HG02885 (cell line): ENCODE data around the gene MTAP.

ENCODE experiments used
- ATAC-seq: cut with Tn5 transposase; IDR thresholded peaks from one replicate; pipeline ENCODE4 v1.9.1; 2021; ENCODE audit warnings: mild to moderate bottlenecking; ENCODE audit not compliant: unreplicated experiment, poor library complexity

MTAP gene

DNA sequence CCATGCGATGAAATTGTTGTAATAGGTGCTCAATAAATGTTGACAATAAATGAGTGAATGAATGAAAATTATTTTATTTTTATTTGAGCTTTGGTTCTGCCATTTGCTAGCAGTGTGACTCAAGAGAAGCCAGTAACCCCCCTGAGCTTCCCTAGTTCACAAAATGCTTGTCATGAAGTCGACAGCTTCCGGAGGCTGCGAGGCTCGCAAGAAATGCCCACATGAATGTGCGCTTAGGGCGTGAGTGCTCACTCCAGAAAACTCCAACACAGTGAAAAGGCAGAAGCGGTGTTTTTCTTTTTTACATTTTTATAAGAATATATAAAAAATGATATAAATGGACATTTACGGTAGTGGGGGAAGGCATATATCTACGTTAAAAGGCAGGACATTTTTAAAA is 165.3 kb downstream of the MTAP start:
- ATAC-seq = no peak

GRCh38 chr9:21968331-21969010 is 166.0 kb downstream of the MTAP start:
- no peak for ATAC-seq

GRCh38 chr9:21969011-21969940 is 166.8 kb downstream of the MTAP start:
- no peak for ATAC-seq

GRCh38 chr9:21969951-21970799 is 167.7 kb downstream of the MTAP start:
- no peak for ATAC-seq

DNA sequence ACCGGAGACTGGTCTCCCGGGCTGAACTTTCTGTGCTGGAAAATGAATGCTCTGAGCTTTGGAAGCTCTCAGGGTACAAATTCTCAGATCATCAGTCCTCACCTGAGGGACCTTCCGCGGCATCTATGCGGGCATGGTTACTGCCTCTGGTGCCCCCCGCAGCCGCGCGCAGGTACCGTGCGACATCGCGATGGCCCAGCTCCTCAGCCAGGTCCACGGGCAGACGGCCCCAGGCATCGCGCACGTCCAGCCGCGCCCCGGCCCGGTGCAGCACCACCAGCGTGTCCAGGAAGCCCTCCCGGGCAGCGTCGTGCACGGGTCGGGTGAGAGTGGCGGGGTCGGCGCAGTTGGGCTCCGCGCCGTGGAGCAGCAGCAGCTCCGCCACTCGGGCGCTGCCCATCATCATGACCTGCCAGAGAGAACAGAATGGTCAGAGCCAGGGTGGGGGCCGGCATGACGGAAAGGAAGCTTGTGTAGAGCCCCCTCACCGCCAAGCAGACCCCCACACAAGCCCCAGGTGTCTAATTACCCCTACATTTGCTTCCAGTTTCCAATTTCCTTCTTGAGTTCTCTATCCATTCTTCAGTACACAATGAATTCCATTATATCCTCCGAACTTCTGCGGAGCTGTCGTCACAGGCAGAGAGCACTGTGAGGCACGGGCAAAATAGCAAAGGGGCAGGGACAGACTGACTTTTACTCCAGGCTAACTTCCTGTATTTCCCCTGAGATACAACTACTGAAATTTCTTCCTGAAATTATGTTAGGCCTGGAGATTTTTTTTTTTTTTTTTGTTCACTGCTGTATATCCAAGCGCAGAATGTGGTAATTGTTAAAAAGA is 168.6 kb downstream of the MTAP start:
- ATAC-seq = no peak

GRCh38 chr9:21972361-21972760 is 169.9 kb downstream of the MTAP start:
- no peak for ATAC-seq

DNA sequence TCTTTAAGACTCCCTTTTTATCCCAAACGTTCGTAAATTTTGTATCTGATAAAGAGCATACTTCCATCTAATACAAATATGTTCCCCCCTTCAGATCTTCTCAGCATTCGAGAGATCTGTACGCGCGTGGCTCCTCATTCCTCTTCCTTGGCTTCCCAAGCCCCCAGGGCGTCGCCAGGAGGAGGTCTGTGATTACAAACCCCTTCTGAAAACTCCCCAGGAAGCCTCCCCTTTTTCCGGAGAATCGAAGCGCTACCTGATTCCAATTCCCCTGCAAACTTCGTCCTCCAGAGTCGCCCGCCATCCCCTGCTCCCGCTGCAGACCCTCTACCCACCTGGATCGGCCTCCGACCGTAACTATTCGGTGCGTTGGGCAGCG is 171.9 kb downstream of the MTAP start:
- no peak for ATAC-seq

DNA sequence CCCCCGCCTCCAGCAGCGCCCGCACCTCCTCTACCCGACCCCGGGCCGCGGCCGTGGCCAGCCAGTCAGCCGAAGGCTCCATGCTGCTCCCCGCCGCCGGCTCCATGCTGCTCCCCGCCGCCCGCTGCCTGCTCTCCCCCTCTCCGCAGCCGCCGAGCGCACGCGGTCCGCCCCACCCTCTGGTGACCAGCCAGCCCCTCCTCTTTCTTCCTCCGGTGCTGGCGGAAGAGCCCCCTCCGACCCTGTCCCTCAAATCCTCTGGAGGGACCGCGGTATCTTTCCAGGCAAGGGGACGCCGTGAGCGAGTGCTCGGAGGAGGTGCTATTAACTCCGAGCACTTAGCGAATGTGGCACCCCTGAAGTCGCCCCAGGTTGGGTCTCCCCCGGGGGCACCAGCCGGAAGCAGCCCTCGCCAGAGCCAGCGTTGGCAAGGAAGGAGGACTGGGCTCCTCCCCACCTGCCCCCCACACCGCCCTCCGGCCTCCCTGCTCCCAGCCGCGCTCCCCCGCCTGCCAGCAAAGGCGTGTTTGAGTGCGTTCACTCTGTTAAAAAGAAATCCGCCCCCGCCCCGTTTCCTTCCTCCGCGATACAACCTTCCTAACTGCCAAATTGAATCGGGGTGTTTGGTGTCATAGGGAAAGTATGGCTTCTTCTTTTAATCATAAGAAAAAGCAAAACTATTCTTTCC is 172.4 kb downstream of the MTAP start:
- peak; percentile 68 for ATAC-seq

GRCh38 chr9:21976334-21976875 is 174.0 kb downstream of the MTAP start:
- no peak for ATAC-seq

DNA sequence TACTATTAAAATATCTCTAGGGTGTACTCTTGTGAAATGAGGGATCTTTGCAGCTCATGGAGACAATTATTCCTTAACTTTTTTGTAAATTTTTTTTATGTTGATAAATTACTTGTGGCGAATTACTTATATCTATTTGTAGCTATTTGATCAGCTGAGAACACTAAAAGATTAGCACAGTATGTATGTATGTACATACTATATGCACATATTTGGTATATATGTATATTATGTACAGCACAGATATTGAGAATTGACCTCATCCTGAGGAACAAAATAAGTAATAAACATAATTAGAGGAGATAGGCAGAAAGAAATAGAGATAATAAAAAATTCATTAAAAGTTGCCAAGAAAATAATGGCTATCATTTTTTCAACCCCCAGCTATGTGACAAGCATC is 180.0 kb downstream of the MTAP start:
- ATAC-seq = no peak

DNA sequence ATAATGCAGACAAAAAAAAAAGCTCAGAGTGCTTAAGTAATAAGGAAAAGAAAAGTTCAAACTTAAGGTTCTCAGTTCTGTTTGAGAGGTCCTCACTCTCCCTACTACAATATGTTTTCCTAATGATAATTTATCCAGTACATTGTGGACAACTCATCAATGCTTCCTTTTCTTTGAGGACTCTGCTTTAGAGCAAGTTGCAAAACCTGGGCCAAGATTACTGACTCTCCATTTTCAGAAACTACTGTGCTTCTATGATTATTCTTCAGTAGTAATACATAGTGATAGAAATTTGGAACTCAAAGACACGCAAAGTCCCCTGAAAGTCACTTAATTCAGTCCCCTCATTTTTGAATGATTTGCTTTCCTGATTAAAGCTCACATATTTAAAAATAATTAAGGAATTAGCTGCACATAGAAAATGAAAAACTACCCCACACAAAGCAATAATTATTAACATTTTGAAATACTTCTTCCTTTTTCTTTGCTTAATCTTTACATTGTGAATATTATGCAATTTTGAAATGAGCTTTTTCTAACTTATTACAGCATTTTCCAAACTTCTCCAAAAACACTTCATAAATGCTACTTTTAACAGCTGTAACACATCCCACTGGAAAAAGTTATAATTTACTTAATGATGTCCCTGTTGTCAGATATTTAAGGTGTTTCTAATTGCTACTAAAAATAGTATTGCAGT is 180.6 kb downstream of the MTAP start:
- ATAC-seq = no peak

- no peak for ATAC-seq
Measured at GRCh38 chr9:21983561-21983935, 181.1 kb downstream of the MTAP start.

DNA sequence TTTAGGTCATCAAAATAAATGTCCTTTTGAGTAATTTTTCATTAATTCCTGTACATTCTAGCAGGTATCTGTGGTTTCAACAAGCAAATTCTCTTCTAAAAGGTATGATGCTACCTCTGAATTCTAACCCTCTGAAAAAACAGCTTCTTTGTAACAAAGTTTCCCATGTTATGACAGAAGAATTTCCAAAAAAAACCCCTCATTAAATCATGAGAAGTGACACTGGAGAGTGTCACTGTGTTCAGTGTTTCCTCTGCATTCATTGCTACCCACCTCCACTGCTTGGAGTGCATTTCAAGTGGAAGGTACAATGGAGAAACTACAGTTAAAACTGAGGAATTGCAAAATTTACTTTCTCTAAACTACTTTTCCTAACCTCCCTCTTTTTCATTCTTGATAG is 181.7 kb downstream of the MTAP start:
- ATAC-seq = no peak

DNA sequence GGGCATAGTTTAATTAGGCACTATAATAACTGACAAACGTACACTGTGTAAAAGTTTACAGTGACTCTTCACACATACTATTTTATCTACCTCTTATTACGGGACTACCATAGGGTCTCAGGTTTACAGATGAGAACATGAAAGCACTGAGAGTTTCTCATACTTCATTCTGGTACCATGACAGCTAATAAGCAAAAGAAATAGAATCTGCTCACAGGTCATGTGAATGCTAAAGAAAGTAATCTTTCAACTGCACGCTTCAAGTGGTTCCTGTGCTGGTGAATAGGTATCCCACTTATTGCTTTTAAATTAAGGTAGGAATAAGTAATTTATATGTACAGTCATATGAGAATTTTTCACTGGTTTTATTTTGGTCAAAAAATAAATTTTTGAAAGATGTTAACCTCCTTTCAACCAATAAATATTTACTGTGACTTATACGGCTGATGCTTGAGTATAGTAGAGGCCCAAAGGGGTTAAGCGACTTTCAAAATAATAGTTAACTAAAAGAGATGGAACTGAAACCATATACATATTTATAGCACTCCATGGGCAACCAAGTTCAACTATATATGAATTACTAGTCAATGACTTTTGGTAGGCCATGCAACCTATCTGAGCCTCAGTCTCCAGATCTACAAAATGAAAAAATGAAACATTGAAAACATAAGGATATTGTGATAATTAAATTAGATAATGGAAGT is 183.7 kb downstream of the MTAP start:
- no peak for ATAC-seq
